ENCODE data around the gene PDE5A. TPM values are rescaled to one million over a fixed set of nuclear protein-coding genes. Genes with fewer than 3 reads are reported as not detected.

The PDE5A gene
- total RNA-seq, 1 donor from 2014 or later, result 7.6 TPM

- no peak for DNase-seq (ENCODE audit: low read depth)
- Histone ChIP-seq H3K27me3 (ENCODE audit: control insufficient read depth, insufficient read depth, low read length) (no peaks in the 10 kb centered on the region), H3K36me3 (ENCODE audit: control insufficient read depth, insufficient read depth, low read length) (no peaks in the 10 kb centered on the region), H3K4me3 (ENCODE audit: low read depth, low read length) (no peak overlapping the region)
- TF ChIP-seq, protein P1, sequence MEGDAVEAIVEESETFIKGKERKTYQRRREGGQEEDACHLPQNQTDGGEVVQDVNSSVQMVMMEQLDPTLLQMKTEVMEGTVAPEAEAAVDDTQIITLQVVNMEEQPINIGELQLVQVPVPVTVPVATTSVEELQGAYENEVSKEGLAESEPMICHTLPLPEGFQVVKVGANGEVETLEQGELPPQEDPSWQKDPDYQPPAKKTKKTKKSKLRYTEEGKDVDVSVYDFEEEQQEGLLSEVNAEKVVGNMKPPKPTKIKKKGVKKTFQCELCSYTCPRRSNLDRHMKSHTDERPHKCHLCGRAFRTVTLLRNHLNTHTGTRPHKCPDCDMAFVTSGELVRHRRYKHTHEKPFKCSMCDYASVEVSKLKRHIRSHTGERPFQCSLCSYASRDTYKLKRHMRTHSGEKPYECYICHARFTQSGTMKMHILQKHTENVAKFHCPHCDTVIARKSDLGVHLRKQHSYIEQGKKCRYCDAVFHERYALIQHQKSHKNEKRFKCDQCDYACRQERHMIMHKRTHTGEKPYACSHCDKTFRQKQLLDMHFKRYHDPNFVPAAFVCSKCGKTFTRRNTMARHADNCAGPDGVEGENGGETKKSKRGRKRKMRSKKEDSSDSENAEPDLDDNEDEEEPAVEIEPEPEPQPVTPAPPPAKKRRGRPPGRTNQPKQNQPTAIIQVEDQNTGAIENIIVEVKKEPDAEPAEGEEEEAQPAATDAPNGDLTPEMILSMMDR (IDR thresholded peaks at IDR 0.05; ENCODE audit: insufficient read depth, low read length, poor library complexity, severe bottlenecking), result no peak
Observed at GRCh38 chr4:119655111-119655837, 26.7 kb upstream of the PDE5A start.

DNA sequence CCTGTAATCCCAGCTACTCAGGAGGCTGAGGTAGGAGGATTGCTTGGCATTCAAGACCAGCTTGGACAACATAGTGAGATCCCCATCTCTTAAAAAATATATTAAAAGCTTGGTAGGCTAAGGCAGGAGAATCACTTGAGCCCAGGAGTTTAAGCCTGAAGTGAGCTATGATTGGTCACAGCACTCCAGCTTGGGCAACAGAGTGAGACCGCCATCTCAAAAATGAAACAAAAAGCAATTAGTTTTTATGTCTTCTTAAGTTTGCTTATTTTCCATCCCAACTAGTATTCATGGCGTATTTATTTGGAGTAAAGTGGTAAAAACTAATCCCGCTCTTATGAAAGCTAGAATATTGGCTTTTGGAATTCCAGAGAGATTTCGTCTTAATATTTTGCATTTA lies 25.4 kb upstream of the PDE5A start:
- TF ChIP-seq, protein P1 (IDR thresholded peaks at IDR 0.05; ENCODE audit: insufficient read depth, low read length, poor library complexity, severe bottlenecking), result no peak
- no peaks in the 10 kb centered on the region for H3K27me3 ChIP-seq (ENCODE audit: control insufficient read depth, insufficient read depth, low read length)
- DNase-seq (ENCODE audit: low read depth), result no peak
- H3K36me3 ChIP-seq (ENCODE audit: control insufficient read depth, insufficient read depth, low read length), result no peaks in the 10 kb centered on the region
- no peak overlapping the region for H3K4me3 ChIP-seq (ENCODE audit: low read depth, low read length)

DNA sequence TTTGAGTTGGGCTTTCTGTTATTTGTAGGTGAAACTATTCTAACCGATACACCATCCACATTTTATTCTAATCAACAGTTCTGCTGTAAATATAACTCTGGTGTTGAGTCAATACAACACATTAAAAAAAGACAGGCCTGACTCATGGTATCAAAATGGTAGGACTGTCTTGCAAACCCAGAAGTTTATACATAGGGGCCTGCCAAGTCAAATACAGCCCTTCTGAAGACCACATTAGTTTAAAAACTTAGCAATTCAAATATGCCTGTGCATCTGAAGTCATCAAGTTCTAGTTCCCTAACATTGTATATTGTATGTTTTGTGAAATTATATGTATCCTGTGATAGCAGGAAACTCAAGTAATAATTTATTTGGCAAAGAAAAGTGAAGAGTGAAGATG lies 24.4 kb upstream of the PDE5A start:
- TF ChIP-seq, protein P1 (IDR thresholded peaks at IDR 0.05; ENCODE audit: insufficient read depth, low read length, poor library complexity, severe bottlenecking), result no peak
- Histone ChIP-seq H3K27me3 (ENCODE audit: control insufficient read depth, insufficient read depth, low read length) (no peaks in the 10 kb centered on the region), H3K4me3 (ENCODE audit: low read depth, low read length) (no peak overlapping the region), H3K36me3 (ENCODE audit: control insufficient read depth, insufficient read depth, low read length) (no peaks in the 10 kb centered on the region)
- DNase-seq (ENCODE audit: low read depth), result no peak

DNA sequence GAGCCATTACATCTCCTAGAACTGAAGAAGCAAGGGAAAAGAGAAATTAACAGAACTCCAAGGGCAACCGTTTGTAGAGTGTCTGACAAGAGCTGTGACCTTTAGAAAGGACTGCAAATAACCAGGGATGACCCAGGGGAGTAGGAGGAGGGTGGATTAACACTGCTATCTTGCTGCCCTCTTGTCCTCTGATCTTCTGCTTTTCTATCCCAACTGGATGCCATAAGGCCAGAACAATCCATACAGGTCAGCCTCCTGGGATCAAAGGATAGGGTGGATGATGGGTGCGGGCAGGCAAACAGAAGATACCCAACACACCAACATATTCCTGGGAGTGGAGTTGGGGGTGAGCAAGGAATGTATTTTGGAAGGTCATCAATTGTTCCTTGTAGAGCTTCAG lies 19.8 kb upstream of the PDE5A start:
- Histone ChIP-seq H3K4me3 (ENCODE audit: low read depth, low read length) (no peak overlapping the region), H3K36me3 (ENCODE audit: control insufficient read depth, insufficient read depth, low read length) (no peaks in the 10 kb centered on the region), H3K27me3 (ENCODE audit: control insufficient read depth, insufficient read depth, low read length) (no peaks in the 10 kb centered on the region)
- DNase-seq (ENCODE audit: low read depth), result no peak
- TF ChIP-seq, protein P1 (IDR thresholded peaks at IDR 0.05; ENCODE audit: insufficient read depth, low read length, poor library complexity, severe bottlenecking), result no peak

DNA sequence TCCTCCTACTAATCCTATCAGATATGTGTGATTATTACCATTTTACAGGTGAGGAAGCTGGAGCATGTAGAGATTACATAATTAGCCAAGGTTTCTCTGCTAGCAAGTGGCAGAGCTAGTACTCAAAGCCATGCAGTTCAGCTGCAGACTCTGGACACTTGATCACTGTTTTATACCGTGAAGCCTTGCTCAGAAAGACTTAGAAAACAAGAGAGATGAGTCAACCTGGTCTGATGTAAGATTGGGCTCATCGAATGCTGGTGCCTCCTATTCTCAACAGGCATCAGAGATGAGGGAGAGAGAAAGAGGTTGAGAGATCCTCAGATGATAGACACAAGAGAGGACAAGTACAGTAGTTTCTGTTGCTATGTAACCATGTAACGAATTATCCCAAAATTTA lies 19.0 kb upstream of the PDE5A start:
- Histone ChIP-seq H3K36me3 (ENCODE audit: control insufficient read depth, insufficient read depth, low read length) (no peaks in the 10 kb centered on the region), H3K4me3 (ENCODE audit: low read depth, low read length) (no peak overlapping the region), H3K27me3 (ENCODE audit: control insufficient read depth, insufficient read depth, low read length) (no peaks in the 10 kb centered on the region)
- no peak for DNase-seq (ENCODE audit: low read depth)
- TF ChIP-seq, protein P1 (IDR thresholded peaks at IDR 0.05; ENCODE audit: insufficient read depth, low read length, poor library complexity, severe bottlenecking), result no peak

All from kidney epithelial cell (primary cell).